GM12878 (cell line): ENCODE measurements around the gene FNDC3B. TPM values are rescaled to one million over a fixed set of nuclear protein-coding genes. Genes with fewer than 3 reads are reported as not detected.

ENCODE experiments used
- ATAC-seq: fragments of 200-7000 bp; cut with Tn5 transposase; 3 replicates; pipeline ENCODE4 v1.9.1; 2020; ENCODE audit warnings: mild to moderate bottlenecking, moderate library complexity
- BruUV-seq: library from RNA; stranded (reverse); fragments of 400-500 nt; replicated peaks from 2 replicates; lab custom pipeline; 2021; lab: Mats Ljungman, UMichigan
- CTCF ChIA-PET: fragments of 300-600 bp; sonication (Branson Sonifier 250); formaldehyde crosslinking; extraction: SDS; loops from one replicate; lab custom pipeline; 2021; ENCODE audit warnings: inconsistent platforms; lab: Yijun Ruan, JAX
- POLR2A ChIA-PET: fragments of 350-600 bp; formaldehyde crosslinking; extraction: SDS; loops from one replicate; lab custom pipeline; 2021; ENCODE audit warnings: inconsistent platforms; lab: Charles Lee
- RAD21 ChIA-PET: fragments of 300-600 bp; sonication (Branson Sonifier 250); formaldehyde crosslinking; loops from one replicate; lab custom pipeline; 2023; ENCODE audit warnings: antibody characterized with exemption; ENCODE audit not compliant: unreplicated experiment; lab: Charles Lee
- SMC1A ChIA-PET: fragments of 300-600 bp; sonication (Branson Sonifier 250); formaldehyde crosslinking; loops from one replicate; lab custom pipeline; 2023; ENCODE audit not compliant: unreplicated experiment, uncharacterized antibody; lab: Charles Lee
- DNase-seq: peaks from one replicate; pipeline ENCODE4 v3.0.0-alpha.2; 2011; ENCODE audit warnings: low read depth, low spot score
- FAIRE-seq: peaks from 3 replicates; lab custom pipeline; 2011; peaks lifted over from hg19 to GRCh38; lab: Jason Lieb, UNC
- H2AFZ ChIP-seq: 2 replicates; pipeline ENCODE4 v1.6.0; 2011; ENCODE audit warnings: low read depth, low read length, control low read depth; ENCODE audit not compliant: control insufficient read depth
- H3K27ac ChIP-seq: 2 replicates; pipeline ENCODE4 v1.5.1; 2011; ENCODE audit warnings: control low read depth; ENCODE audit not compliant: control insufficient read depth, insufficient read depth
- H3K27me3 ChIP-seq, 2 experiments: replicated peaks in 1 of 2; 2 replicates each; pipeline versions ENCODE4 v1.6.0 to v1.6.1; 2011; ENCODE audit warnings: low read length in 1 of 2; ENCODE audit not compliant: control insufficient read depth in 2 of 2, insufficient read depth in 2 of 2
- H3K36me3 ChIP-seq, 2 experiments: 2 replicates each; pipeline ENCODE4 v1.5.1; 2011; ENCODE audit warnings: low read length in 1 of 2; ENCODE audit not compliant: control insufficient read depth in 2 of 2, insufficient read depth in 2 of 2
- H3K4me1 ChIP-seq: 2 replicates; pipeline ENCODE4 v1.6.1; 2011; ENCODE audit warnings: mild to moderate bottlenecking, low read length, moderate library complexity, mixed read lengths; ENCODE audit not compliant: control insufficient read depth, insufficient read depth
- H3K4me2 ChIP-seq: 2 replicates; pipeline ENCODE4 v1.6.0; 2011; ENCODE audit warnings: control low read depth; ENCODE audit not compliant: control insufficient read depth, insufficient read depth
- H3K4me3 ChIP-seq: fragments of 200-600 bp; sonication (generic); 2 replicates; pipeline ENCODE4 v1.5.1; 2016
- H3K79me2 ChIP-seq: 2 replicates; pipeline ENCODE4 v1.6.0; 2011; ENCODE audit warnings: low read length; ENCODE audit not compliant: control insufficient read depth, insufficient read depth
- H3K9ac ChIP-seq: 2 replicates; pipeline ENCODE4 v1.8.0; 2011; ENCODE audit warnings: low read length, control low read depth, mixed read lengths; ENCODE audit not compliant: control insufficient read depth, insufficient read depth
- H3K9me3 ChIP-seq: replicated peaks from 3 replicates; pipeline ENCODE4 v1.5.1; 2011; ENCODE audit warnings: mild to moderate bottlenecking, low read length; ENCODE audit not compliant: control insufficient read depth, insufficient read depth
- H4K20me1 ChIP-seq: 2 replicates; pipeline ENCODE4 v1.6.0; 2011; ENCODE audit not compliant: control insufficient read depth, insufficient read depth
- IKZF1 ChIP-seq: fragments of 450-650 bp; conservative IDR thresholded peaks from 2 replicates; pipeline ENCODE4 v1.6.1; 2017; ENCODE audit warnings: antibody characterized with exemption, mild to moderate bottlenecking
- NFYB ChIP-seq: IDR thresholded peaks from 2 replicates; pipeline ENCODE4 v1.6.1; 2011; ENCODE audit warnings: low read depth, mild to moderate bottlenecking, low read length, improper control_type of control experiment, moderate library complexity; ENCODE audit not compliant: insufficient read depth
- TAF1 ChIP-seq: IDR thresholded peaks from 2 replicates; pipeline ENCODE4 v1.6.1; 2011; ENCODE audit warnings: mild to moderate bottlenecking, low read depth, low read length, borderline replicate concordance
- WGBS: methylation state at CpG from one replicate; pipeline ENCODE4 v1.1.6; 2016; ENCODE audit warnings: low lambda C conversion rate; ENCODE audit not compliant: insufficient replicate concordance, insufficient coverage; ENCODE audit errors: missing lambda C conversion rate; 5-methylcytosine and 5-hydroxymethylcytosine counted together
- in situ Hi-C: fragments of 300-500 bp; cut with MboI; formaldehyde crosslinking; loops from 9 replicates; pipeline ENCODE4 v1.14.3; 2018; ENCODE audit warnings: mixed read lengths
- intact Hi-C: fragments of 100-400 bp; cut with micrococcal nuclease; formaldehyde crosslinking; loops from one replicate; pipeline ENCODE4 v1.14.2; 2022; ENCODE audit not compliant: unreplicated experiment
- polyA plus RNA-seq, 11 experiments: library from polyadenylated mRNA; depleted of rRNA in 4 of 11; unstranded in 6 of 11; stranded (reverse) in 5 of 11; fragments of >200 nt; fragmentation: Nextera tagmentation in 4 of 11; fragmentation: Illumina TruSeq in 1 of 11; extraction: Ambion mirVana in 4 of 11; extraction: Trizol in 1 of 11; gene quantifications; 1 replicate in 1 of 11; 2 replicates in 10 of 11; pipeline versions ENCODE4 v1.2.1 to v1.2.3, GENCODE V29; 2011 to 2016; ENCODE audit warnings: inconsistent platforms in 2 of 11, missing spikeins in 2 of 11, low read depth in 1 of 11
- total RNA-seq, 4 experiments: library from RNA; depleted of rRNA in 3 of 4; stranded (reverse); fragments of >200 nt in 3 of 4; fragmentation: Illumina TruSeq in 1 of 4; extraction: Trizol in 1 of 4; gene quantifications; 2 replicates each; pipeline versions ENCODE4 v1.2.1 to v1.2.3, GENCODE V29; 2013 to 2021
- TF ChIP-seq, protein P1 (sequence below): fragments of 450-650 bp; IDR thresholded peaks from 2 replicates; pipeline ENCODE4 v1.6.1; 2017; ENCODE audit warnings: mild to moderate bottlenecking, moderate library complexity

FNDC3B gene
- total and polyA plus RNA-seq, 10 of the 15 experiments (the other 5 are each of a cell fraction or from before 2014, with no cell fraction given), result 7.9 to 35.0 (median 18.5) TPM

DNA sequence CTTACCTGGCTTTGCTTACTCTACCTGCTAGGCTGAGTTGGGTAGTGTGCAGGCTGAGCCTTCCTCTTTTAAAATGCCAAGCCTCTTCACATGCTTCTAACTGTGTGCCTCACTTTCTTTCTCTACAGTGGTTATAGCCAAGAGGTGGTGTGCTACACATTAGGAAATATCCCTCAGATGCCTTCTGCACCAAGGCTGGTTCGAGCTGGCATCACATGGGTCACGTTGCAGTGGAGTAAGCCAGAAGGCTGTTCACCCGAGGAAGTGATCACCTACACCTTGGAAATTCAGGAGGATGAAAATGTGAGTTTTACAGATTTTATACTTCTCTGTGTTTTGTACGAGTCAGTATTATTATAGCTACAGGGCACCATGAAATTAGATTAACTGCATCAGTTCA is 291.0 kb downstream of the FNDC3B start:
- no peak for DNase-seq
- 77% methylated on average over 4 of the region's 4 CpGs for WGBS
- ChIA-PET SMC1A (interaction anchor here (2.6 kb wide), 1 partner anchor 17 kb away, joined by 6 read pairs; no protein-coding TSS in a partner anchor), RAD21 (no interaction called here), POLR2A (no interaction called here), CTCF (interaction anchor here (0.6 to 5.3 kb wide), 6 partner anchors 11 to 285 kb away, joined by 3 to 85 read pairs (median 4); no protein-coding TSS in a partner anchor)
- BruUV-seq, result no TSS peak
- peaks cover 13 to 29% of the 10 kb centered on the region in 2 experiments for H3K36me3 ChIP-seq
- in situ Hi-C loops, result loop anchor here (25.0 kb wide), 1 partner anchor 332 kb away; no protein-coding TSS in a partner anchor
- FAIRE-seq, result no peak
- H3K4me3 ChIP-seq, result no peak overlapping the region
- no peaks in the 10 kb centered on the region for H3K4me1 ChIP-seq
- H3K27ac ChIP-seq, result no peak overlapping the region
- no peaks in the 10 kb centered on the region for H4K20me1 ChIP-seq
- H3K4me2 ChIP-seq, result no peak overlapping the region
- intact Hi-C loops, result loop anchor here (10.0 kb wide), 1 partner anchor 686 kb away; no protein-coding TSS in a partner anchor
- ATAC-seq, result no peak
- H3K9ac ChIP-seq, result no peak overlapping the region
- TF ChIP-seq IKZF1, result no peak
- no peak for TF ChIP-seq TAF1
- TF ChIP-seq, protein P1, sequence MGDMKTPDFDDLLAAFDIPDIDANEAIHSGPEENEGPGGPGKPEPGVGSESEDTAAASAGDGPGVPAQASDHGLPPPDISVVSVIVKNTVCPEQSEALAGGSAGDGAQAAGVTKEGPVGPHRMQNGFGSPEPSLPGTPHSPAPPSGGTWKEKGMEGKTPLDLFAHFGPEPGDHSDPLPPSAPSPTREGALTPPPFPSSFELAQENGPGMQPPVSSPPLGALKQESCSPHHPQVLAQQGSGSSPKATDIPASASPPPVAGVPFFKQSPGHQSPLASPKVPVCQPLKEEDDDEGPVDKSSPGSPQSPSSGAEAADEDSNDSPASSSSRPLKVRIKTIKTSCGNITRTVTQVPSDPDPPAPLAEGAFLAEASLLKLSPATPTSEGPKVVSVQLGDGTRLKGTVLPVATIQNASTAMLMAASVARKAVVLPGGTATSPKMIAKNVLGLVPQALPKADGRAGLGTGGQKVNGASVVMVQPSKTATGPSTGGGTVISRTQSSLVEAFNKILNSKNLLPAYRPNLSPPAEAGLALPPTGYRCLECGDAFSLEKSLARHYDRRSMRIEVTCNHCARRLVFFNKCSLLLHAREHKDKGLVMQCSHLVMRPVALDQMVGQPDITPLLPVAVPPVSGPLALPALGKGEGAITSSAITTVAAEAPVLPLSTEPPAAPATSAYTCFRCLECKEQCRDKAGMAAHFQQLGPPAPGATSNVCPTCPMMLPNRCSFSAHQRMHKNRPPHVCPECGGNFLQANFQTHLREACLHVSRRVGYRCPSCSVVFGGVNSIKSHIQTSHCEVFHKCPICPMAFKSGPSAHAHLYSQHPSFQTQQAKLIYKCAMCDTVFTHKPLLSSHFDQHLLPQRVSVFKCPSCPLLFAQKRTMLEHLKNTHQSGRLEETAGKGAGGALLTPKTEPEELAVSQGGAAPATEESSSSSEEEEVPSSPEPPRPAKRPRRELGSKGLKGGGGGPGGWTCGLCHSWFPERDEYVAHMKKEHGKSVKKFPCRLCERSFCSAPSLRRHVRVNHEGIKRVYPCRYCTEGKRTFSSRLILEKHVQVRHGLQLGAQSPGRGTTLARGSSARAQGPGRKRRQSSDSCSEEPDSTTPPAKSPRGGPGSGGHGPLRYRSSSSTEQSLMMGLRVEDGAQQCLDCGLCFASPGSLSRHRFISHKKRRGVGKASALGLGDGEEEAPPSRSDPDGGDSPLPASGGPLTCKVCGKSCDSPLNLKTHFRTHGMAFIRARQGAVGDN, result no peak
- TF ChIP-seq NFYB, result no peak
- H3K79me2 ChIP-seq, result no peaks in the 10 kb centered on the region
- no peak overlapping the region for H2AFZ ChIP-seq
- H3K9me3 ChIP-seq, result no peaks in the 10 kb centered on the region
- H3K27me3 ChIP-seq, result no peaks in the 10 kb centered on the region
